ENCODE measurements around the gene ZMYM2. TPM values are rescaled to one million over a fixed set of nuclear protein-coding genes. Genes with fewer than 3 reads are reported as not detected.

The ZMYM2 gene
- total RNA-seq, 2 experiments from 2014 or later = 82.8 to 92.0 TPM

GRCh38 chr13:20109037-20109436 is 150.5 kb downstream of the ZMYM2 start:
- Mint-ChIP-seq H3K36me3 (no peaks in the 10 kb centered on the region), H3K9me3 (no peaks in the 10 kb centered on the region), H3K27ac (no peak overlapping the region), H3K4me1 (no peaks in the 10 kb centered on the region), H3K4me3 (no peak overlapping the region), H3K27me3 (peaks cover 24% of the 10 kb centered on the region)
- ATAC-seq (ENCODE audit: low read depth) = no peak
- POLR2A ChIA-PET = no interaction called here
- DNase-seq = no peak

- POLR2A ChIA-PET = interaction anchor here (0.8 kb wide), 1 partner anchor 20 kb away, joined by 3 read pairs; no protein-coding TSS in a partner anchor
- DNase-seq (no peak), ATAC-seq (ENCODE audit: low read depth) (no peak)
- peaks cover 5% of the 10 kb centered on the region for H3K27me3 Mint-ChIP-seq
- H3K4me3 Mint-ChIP-seq = no peak overlapping the region
- H3K4me1 Mint-ChIP-seq = peaks cover 2% of the 10 kb centered on the region
- H3K36me3 Mint-ChIP-seq = no peaks in the 10 kb centered on the region
- H3K27ac Mint-ChIP-seq = no peak overlapping the region
- H3K9me3 Mint-ChIP-seq = no peaks in the 10 kb centered on the region
Observed at GRCh38 chr13:20114066-20114610, 155.6 kb downstream of the ZMYM2 start.

GRCh38 chr13:20116213-20116612 is 157.7 kb downstream of the ZMYM2 start:
- Mint-ChIP-seq H3K27ac (no peak overlapping the region), H3K27me3 (peaks cover 5% of the 10 kb centered on the region), H3K4me1 (peaks cover 12% of the 10 kb centered on the region), H3K4me3 (no peak overlapping the region), H3K36me3 (no peaks in the 10 kb centered on the region), H3K9me3 (no peaks in the 10 kb centered on the region)
- POLR2A ChIA-PET = no interaction called here
- no peak for DNase-seq
- no peak for ATAC-seq (ENCODE audit: low read depth)

- POLR2A ChIA-PET = interaction anchor here (0.7 to 1.8 kb wide), 7 partner anchors 9 to 450 kb away, joined by 3 to 18 read pairs (median 4); partner anchors contain the start of gene GJA3
- peaks cover 14% of the 10 kb centered on the region for H3K4me1 Mint-ChIP-seq
- H3K9me3 Mint-ChIP-seq = no peaks in the 10 kb centered on the region
- peak overlapping the region; percentile 95 for H3K27ac Mint-ChIP-seq
- H3K27me3 Mint-ChIP-seq = peaks cover 12% of the 10 kb centered on the region
- peak overlapping the region; percentile 92 for H3K4me3 Mint-ChIP-seq
- ATAC-seq (ENCODE audit: low read depth) (no peak), DNase-seq (no peak)
- H3K36me3 Mint-ChIP-seq = no peaks in the 10 kb centered on the region
Observed at GRCh38 chr13:20118268-20119140, 160.0 kb downstream of the ZMYM2 start.

GRCh38 chr13:20119960-20120359 is 161.4 kb downstream of the ZMYM2 start:
- Mint-ChIP-seq H3K4me1 (peaks cover 14% of the 10 kb centered on the region), H3K27ac (peak overlapping the region; percentile 95), H3K9me3 (no peaks in the 10 kb centered on the region), H3K27me3 (peaks cover 19% of the 10 kb centered on the region), H3K4me3 (peak overlapping the region; percentile 92), H3K36me3 (no peaks in the 10 kb centered on the region)
- ATAC-seq (ENCODE audit: low read depth) (no peak), DNase-seq (no peak)
- POLR2A ChIA-PET = interaction anchor here (0.8 to 1.9 kb wide), 4 partner anchors 13 to 162 kb away, joined by 3 to 7 read pairs (median 4); partner anchors contain the start of gene GJA3

- peak overlapping the region; percentile 92 for H3K4me3 Mint-ChIP-seq
- peaks cover 14% of the 10 kb centered on the region for H3K4me1 Mint-ChIP-seq
- H3K27me3 Mint-ChIP-seq = peaks cover 28% of the 10 kb centered on the region
- DNase-seq (no peak), ATAC-seq (ENCODE audit: low read depth) (no peak)
- peak overlapping the region; percentile 95 for H3K27ac Mint-ChIP-seq
- no peaks in the 10 kb centered on the region for H3K9me3 Mint-ChIP-seq
- POLR2A ChIA-PET = interaction anchor here (1.3 to 1.9 kb wide), 2 partner anchors 24 to 40 kb away, joined by 3 to 7 read pairs; partner anchors contain the start of gene GJA3
- H3K36me3 Mint-ChIP-seq = no peaks in the 10 kb centered on the region
Observed at GRCh38 chr13:20121159-20121525, 162.6 kb downstream of the ZMYM2 start.

- peaks cover 36% of the 10 kb centered on the region for H3K27me3 Mint-ChIP-seq
- no peaks in the 10 kb centered on the region for H3K36me3 Mint-ChIP-seq
- POLR2A ChIA-PET = interaction anchor here (0.5 kb wide), 1 partner anchor 1050 kb away, joined by 3 read pairs; no protein-coding TSS in a partner anchor
- H3K27ac Mint-ChIP-seq = no peak overlapping the region
- H3K9me3 Mint-ChIP-seq = no peaks in the 10 kb centered on the region
- H3K4me1 Mint-ChIP-seq = peaks cover 12% of the 10 kb centered on the region
- ATAC-seq (ENCODE audit: low read depth) (no peak), DNase-seq (no peak)
- no peak overlapping the region for H3K4me3 Mint-ChIP-seq
Observed at GRCh38 chr13:20124303-20124702, 165.8 kb downstream of the ZMYM2 start.

- no peak overlapping the region for H3K4me3 Mint-ChIP-seq
- no peaks in the 10 kb centered on the region for H3K9me3 Mint-ChIP-seq
- ATAC-seq (ENCODE audit: low read depth) (no peak), DNase-seq (no peak)
- H3K27ac Mint-ChIP-seq = no peak overlapping the region
- POLR2A ChIA-PET = no interaction called here
- peaks cover 4% of the 10 kb centered on the region for H3K4me1 Mint-ChIP-seq
- H3K36me3 Mint-ChIP-seq = no peaks in the 10 kb centered on the region
- peaks cover 36% of the 10 kb centered on the region for H3K27me3 Mint-ChIP-seq
Observed at GRCh38 chr13:20125129-20125782, 166.7 kb downstream of the ZMYM2 start.

GRCh38 chr13:20125783-20126165 is 167.2 kb downstream of the ZMYM2 start:
- Mint-ChIP-seq H3K4me1 (peaks cover 4% of the 10 kb centered on the region), H3K27me3 (peaks cover 36% of the 10 kb centered on the region), H3K27ac (no peak overlapping the region), H3K9me3 (no peaks in the 10 kb centered on the region), H3K4me3 (no peak overlapping the region), H3K36me3 (no peaks in the 10 kb centered on the region)
- POLR2A ChIA-PET = no interaction called here
- ATAC-seq (ENCODE audit: low read depth) (no peak), DNase-seq (no peak)

- no peaks in the 10 kb centered on the region for H3K9me3 Mint-ChIP-seq
- no peaks in the 10 kb centered on the region for H3K36me3 Mint-ChIP-seq
- no peak for ATAC-seq (ENCODE audit: low read depth)
- no peak overlapping the region for H3K27ac Mint-ChIP-seq
- POLR2A ChIA-PET = interaction anchor here (0.7 to 1.6 kb wide), 2 partner anchors 8 to 263 kb away, joined by 3 to 18 read pairs; partner anchors contain the start of gene ZMYM5
- DNase-seq = no peak
- peaks cover 36% of the 10 kb centered on the region for H3K27me3 Mint-ChIP-seq
- H3K4me3 Mint-ChIP-seq = no peak overlapping the region
- peaks cover 1% of the 10 kb centered on the region for H3K4me1 Mint-ChIP-seq
Observed at GRCh38 chr13:20126541-20127261, 168.2 kb downstream of the ZMYM2 start.

GRCh38 chr13:20127262-20127561 is 168.7 kb downstream of the ZMYM2 start:
- peak overlapping the region; percentile 7 for H3K27ac Mint-ChIP-seq
- H3K36me3 Mint-ChIP-seq = no peaks in the 10 kb centered on the region
- H3K9me3 Mint-ChIP-seq = no peaks in the 10 kb centered on the region
- POLR2A ChIA-PET = interaction anchor here (0.7 to 1.6 kb wide), 3 partner anchors 8 to 493 kb away, joined by 3 to 18 read pairs (median 3); partner anchors contain the start of genes MPHOSPH8 and ZMYM5
- DNase-seq = no peak
- ATAC-seq (ENCODE audit: low read depth) = peak; percentile 32
- peaks cover 1% of the 10 kb centered on the region for H3K4me1 Mint-ChIP-seq
- H3K27me3 Mint-ChIP-seq = peaks cover 36% of the 10 kb centered on the region
- peak overlapping the region; percentile 70 for H3K4me3 Mint-ChIP-seq

- ATAC-seq (ENCODE audit: low read depth) (peak; percentile 85), DNase-seq (peak; percentile 77)
- Mint-ChIP-seq H3K9me3 (no peaks in the 10 kb centered on the region), H3K4me3 (peak overlapping the region; percentile 70), H3K36me3 (no peaks in the 10 kb centered on the region), H3K27ac (peak overlapping the region; percentile 7), H3K27me3 (peaks cover 36% of the 10 kb centered on the region), H3K4me1 (peaks cover 1% of the 10 kb centered on the region)
- POLR2A ChIA-PET = interaction anchor here (0.7 to 1.6 kb wide), 4 partner anchors 9 to 494 kb away, joined by 3 to 18 read pairs (median 4); partner anchors contain the start of gene MPHOSPH8
Observed at GRCh38 chr13:20127562-20128458, 169.3 kb downstream of the ZMYM2 start.
